OCI-LY3 (cell line): ENCODE data around the gene CREB5.

ENCODE experiments used
- H2AFZ ChIP-seq: fragments of 200-600, 300-600 bp; shearing (Covaris generic); 2 replicates; pipeline ENCODE4 v1.6.0; 2014; ENCODE audit warnings: antibody characterized with exemption, low read depth, low read length
- H3K27ac ChIP-seq: fragments of 200-600, 300-600 bp; sonication (generic); 2 replicates; pipeline ENCODE4 v1.5.1; 2014; ENCODE audit warnings: mild to moderate bottlenecking, low read length, moderate library complexity, mixed read lengths
- H3K27me3 ChIP-seq: fragments of 200-600, 300-600 bp; sonication (generic); 2 replicates; pipeline ENCODE4 v1.6.1; 2014; ENCODE audit warnings: low read depth, low read length, mixed read lengths
- H3K36me3 ChIP-seq: fragments of 200-600, 300-600 bp; sonication (generic); replicated peaks from 2 replicates; pipeline ENCODE3; 2014; ENCODE audit warnings: low read depth, low read length, mixed read lengths
- H3K4me1 ChIP-seq: fragments of 300-600, 200-600 bp; sonication (generic); 2 replicates; pipeline ENCODE4 v1.6.1; 2014; ENCODE audit warnings: low read length, mixed read lengths
- H3K4me2 ChIP-seq: fragments of 200-600, 300-600 bp; sonication (generic); 2 replicates; pipeline ENCODE4 v1.6.1; 2014; ENCODE audit warnings: low read length, mixed read lengths
- H3K4me3 ChIP-seq: fragments of 300-600, 200-600 bp; sonication (generic); 2 replicates; pipeline ENCODE4 v1.5.1; 2014; ENCODE audit warnings: antibody characterized with exemption, mild to moderate bottlenecking, low read length, moderate library complexity
- H3K79me2 ChIP-seq: fragments of 300-600, 200-600 bp; shearing (Covaris generic); 2 replicates; pipeline ENCODE4 v1.6.1; 2014; ENCODE audit warnings: mild to moderate bottlenecking, low read length, mixed read lengths
- H3K9ac ChIP-seq: fragments of 300-600, 200-600 bp; shearing (Covaris generic); 2 replicates; pipeline ENCODE4 v1.6.0; 2014; ENCODE audit warnings: mild to moderate bottlenecking, low read length, moderate library complexity
- H3K9me3 ChIP-seq: fragments of 200-600, 300-600 bp; shearing (Covaris generic); 2 replicates; pipeline ENCODE4 v1.6.1; 2014; ENCODE audit warnings: low read length, mixed read lengths; ENCODE audit not compliant: insufficient read depth
- H4K20me1 ChIP-seq: fragments of 200-600, 300-600 bp; sonication (generic); 2 replicates; pipeline ENCODE4 v1.6.1; 2016; ENCODE audit warnings: low read length, mixed read lengths; ENCODE audit not compliant: insufficient read depth
- CTCF ChIP-seq: fragments of 200-600, 300-600 bp; sonication (generic); IDR thresholded peaks from 2 replicates; pipeline ENCODE4 v1.5.1; 2014; ENCODE audit warnings: antibody characterized with exemption, low read length, low read depth
- EZH2phosphoT487 ChIP-seq: fragments of 200-600 bp; shearing (Covaris generic); IDR thresholded peaks from 2 replicates; pipeline ENCODE4 v1.6.1; 2018; ENCODE audit warnings: antibody characterized with exemption, mixed run types, low read depth

Gene CREB5

GRCh38 chr7:28530803-28531175 lies 118.5 kb downstream of the CREB5 start:
- Histone ChIP-seq H4K20me1 (no peaks in the 10 kb centered on the region), H2AFZ (no peak overlapping the region), H3K4me2 (no peak overlapping the region)

GRCh38 chr7:28531291-28531690 lies 119.0 kb downstream of the CREB5 start:
- no peak for TF ChIP-seq CTCF
- no peak for TF ChIP-seq EZH2phosphoT487
- H4K20me1 ChIP-seq: no peaks in the 10 kb centered on the region
- peaks cover 14% of the 10 kb centered on the region for H3K27me3 ChIP-seq
- H3K4me2 ChIP-seq: no peak overlapping the region
- no peak overlapping the region for H3K4me3 ChIP-seq
- no peak overlapping the region for H2AFZ ChIP-seq
- H3K27ac ChIP-seq: no peak overlapping the region
- H3K79me2 ChIP-seq: no peaks in the 10 kb centered on the region
- H3K9me3 ChIP-seq: no peaks in the 10 kb centered on the region
- no peaks in the 10 kb centered on the region for H3K4me1 ChIP-seq
- H3K9ac ChIP-seq: no peak overlapping the region
- no peaks in the 10 kb centered on the region for H3K36me3 ChIP-seq

More at GRCh38 chr7:28530803-28531175, 118.5 kb downstream of the CREB5 start:
- Histone ChIP-seq H3K4me1 (no peaks in the 10 kb centered on the region), H3K27me3 (peaks cover 11% of the 10 kb centered on the region; the same call in 1 of the 2 replicates), H3K9me3 (no peaks in the 10 kb centered on the region), H3K9ac (no peak overlapping the region), H3K79me2 (no peaks in the 10 kb centered on the region), H3K36me3 (no peaks in the 10 kb centered on the region), H3K4me3 (no peak overlapping the region), H3K27ac (no peak overlapping the region)
- no peak for TF ChIP-seq EZH2phosphoT487
- TF ChIP-seq CTCF: no peak

GRCh38 chr7:28532181-28532580 lies 119.9 kb downstream of the CREB5 start:
- H3K27ac ChIP-seq: no peak overlapping the region
- no peak overlapping the region for H3K9ac ChIP-seq
- no peaks in the 10 kb centered on the region for H3K79me2 ChIP-seq
- no peaks in the 10 kb centered on the region for H3K36me3 ChIP-seq
- no peaks in the 10 kb centered on the region for H4K20me1 ChIP-seq
- no peaks in the 10 kb centered on the region for H3K4me1 ChIP-seq
- H3K4me2 ChIP-seq: no peak overlapping the region
- peaks cover 9% of the 10 kb centered on the region; the same call in 1 of the 2 replicates for H3K27me3 ChIP-seq
- no peaks in the 10 kb centered on the region for H3K9me3 ChIP-seq
- no peak for TF ChIP-seq CTCF
- no peak for TF ChIP-seq EZH2phosphoT487
- no peak overlapping the region for H3K4me3 ChIP-seq
- no peak overlapping the region for H2AFZ ChIP-seq

- Histone ChIP-seq H3K4me2 (no peak overlapping the region), H3K27ac (no peak overlapping the region), H3K9ac (no peak overlapping the region), H3K4me1 (no peaks in the 10 kb centered on the region), H4K20me1 (no peaks in the 10 kb centered on the region), H3K36me3 (no peaks in the 10 kb centered on the region), H3K9me3 (no peaks in the 10 kb centered on the region), H2AFZ (no peak overlapping the region), H3K27me3 (peaks cover 8% of the 10 kb centered on the region; the same call in 1 of the 2 replicates), H3K79me2 (no peaks in the 10 kb centered on the region), H3K4me3 (no peak overlapping the region)
- TF ChIP-seq CTCF: no peak
- TF ChIP-seq EZH2phosphoT487: no peak
Measured at GRCh38 chr7:28533267-28533666, 120.9 kb downstream of the CREB5 start.
